Effector CD4-positive, alpha-beta T cell (primary cell): ENCODE results near the gene KDM4C.
"Not testable (repeated sequence)": the region's sequence is repeated elsewhere in the genome, so short reads cannot be mapped to it uniquely, and the experiment has no call there.

ENCODE experiments used
- DNase-seq: peaks from one replicate; pipeline ENCODE4 v3.0.0-alpha.2; 2020

KDM4C gene

GRCh38 chr9:6941501-6941900 lies 183.7 kb downstream of the KDM4C start:
- DNase-seq, result no peak

- no peak for DNase-seq
Measured at GRCh38 chr9:6942406-6942805, 184.6 kb downstream of the KDM4C start.

- no peak for DNase-seq
Measured at GRCh38 chr9:6943293-6943692, 185.5 kb downstream of the KDM4C start.

GRCh38 chr9:6944093-6944551 lies 186.3 kb downstream of the KDM4C start:
- DNase-seq, result no peak

GRCh38 chr9:6944896-6945295 lies 187.1 kb downstream of the KDM4C start:
- DNase-seq, result no peak

GRCh38 chr9:6945816-6946215 lies 188.0 kb downstream of the KDM4C start:
- no peak for DNase-seq

GRCh38 chr9:6946583-6947166 lies 188.9 kb downstream of the KDM4C start:
- no peak for DNase-seq

GRCh38 chr9:6948921-6949320 lies 191.1 kb downstream of the KDM4C start:
- DNase-seq, result not testable (repeated sequence)

- no peak for DNase-seq
Measured at GRCh38 chr9:6955251-6955921, 197.6 kb downstream of the KDM4C start.

- DNase-seq, result no peak
Measured at GRCh38 chr9:6956879-6957278, 199.1 kb downstream of the KDM4C start.

- no peak for DNase-seq
Measured at GRCh38 chr9:6959270-6960000, 201.7 kb downstream of the KDM4C start.

- no peak for DNase-seq
Measured at GRCh38 chr9:6960777-6961176, 203.0 kb downstream of the KDM4C start.

GRCh38 chr9:6961845-6962522 lies 204.2 kb downstream of the KDM4C start:
- DNase-seq, result no peak

GRCh38 chr9:6965566-6965965 lies 207.8 kb downstream of the KDM4C start:
- no peak for DNase-seq

- no peak for DNase-seq
Measured at GRCh38 chr9:6968271-6968670, 210.5 kb downstream of the KDM4C start.

- DNase-seq, result no peak
Measured at GRCh38 chr9:6969805-6970204, 212.0 kb downstream of the KDM4C start.

GRCh38 chr9:6973089-6973488 lies 215.3 kb downstream of the KDM4C start:
- no peak for DNase-seq

GRCh38 chr9:6973762-6974161 lies 216.0 kb downstream of the KDM4C start:
- DNase-seq, result no peak

- DNase-seq, result no peak
Measured at GRCh38 chr9:6975198-6975597, 217.4 kb downstream of the KDM4C start.

- DNase-seq, result no peak
Measured at GRCh38 chr9:6977761-6978160, 220.0 kb downstream of the KDM4C start.

- DNase-seq, result no peak
Measured at GRCh38 chr9:6978591-6978990, 220.8 kb downstream of the KDM4C start.

- no peak for DNase-seq
Measured at GRCh38 chr9:6984941-6985578, 227.3 kb downstream of the KDM4C start.
